ENCODE measurements around the gene IP6K3.

DNA sequence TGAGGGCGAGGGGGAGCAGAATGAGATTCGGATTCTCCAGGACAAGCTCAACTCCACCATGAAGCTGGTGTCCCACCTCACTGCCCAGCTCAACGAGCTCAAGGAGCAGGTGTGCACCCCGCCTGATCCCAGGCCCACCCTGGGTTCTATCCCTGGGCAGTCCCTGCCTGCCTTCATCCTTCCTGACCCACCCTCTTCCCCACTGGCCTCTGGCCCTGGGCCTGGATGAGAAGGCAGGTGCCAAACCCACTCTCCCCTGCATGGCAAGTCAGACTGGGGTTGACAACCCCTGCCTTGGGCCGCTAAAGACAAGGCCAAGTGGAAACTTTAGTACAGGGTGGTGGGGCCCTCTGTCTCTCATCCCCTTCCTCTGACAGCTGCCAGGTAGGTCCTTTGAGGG lies 51.7 kb downstream of the IP6K3 start:
- TF ChIP-seq EZH2 (IDR thresholded peaks at IDR 0.05; ENCODE audit: low read length), result no peak
- TF ChIP-seq, protein P1, sequence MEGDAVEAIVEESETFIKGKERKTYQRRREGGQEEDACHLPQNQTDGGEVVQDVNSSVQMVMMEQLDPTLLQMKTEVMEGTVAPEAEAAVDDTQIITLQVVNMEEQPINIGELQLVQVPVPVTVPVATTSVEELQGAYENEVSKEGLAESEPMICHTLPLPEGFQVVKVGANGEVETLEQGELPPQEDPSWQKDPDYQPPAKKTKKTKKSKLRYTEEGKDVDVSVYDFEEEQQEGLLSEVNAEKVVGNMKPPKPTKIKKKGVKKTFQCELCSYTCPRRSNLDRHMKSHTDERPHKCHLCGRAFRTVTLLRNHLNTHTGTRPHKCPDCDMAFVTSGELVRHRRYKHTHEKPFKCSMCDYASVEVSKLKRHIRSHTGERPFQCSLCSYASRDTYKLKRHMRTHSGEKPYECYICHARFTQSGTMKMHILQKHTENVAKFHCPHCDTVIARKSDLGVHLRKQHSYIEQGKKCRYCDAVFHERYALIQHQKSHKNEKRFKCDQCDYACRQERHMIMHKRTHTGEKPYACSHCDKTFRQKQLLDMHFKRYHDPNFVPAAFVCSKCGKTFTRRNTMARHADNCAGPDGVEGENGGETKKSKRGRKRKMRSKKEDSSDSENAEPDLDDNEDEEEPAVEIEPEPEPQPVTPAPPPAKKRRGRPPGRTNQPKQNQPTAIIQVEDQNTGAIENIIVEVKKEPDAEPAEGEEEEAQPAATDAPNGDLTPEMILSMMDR (optimal IDR thresholded peaks at IDR 0.05 in 1 of 3, IDR thresholded peaks at IDR 0.05 in 1 of 3, conservative IDR thresholded peaks at IDR 0.05 in 1 of 3; ENCODE audit: extremely low read depth in 1 of 3, insufficient read depth in 2 of 3, low read length in 3 of 3), result no peak

Measured in keratinocyte (primary cell).